Stimulated activated CD4-positive, alpha-beta T cell treated with anti-CD3 and anti-CD28 coated beads, Interleukin-1b, Interleukin-23, amount 100 ng/mL, for 48 hours (primary cell): ENCODE measurements around the gene FXN.

Experiments
- DNase-seq: peaks from one replicate; pipeline ENCODE4 v3.0.0-alpha.2; 2020

The FXN gene

DNA sequence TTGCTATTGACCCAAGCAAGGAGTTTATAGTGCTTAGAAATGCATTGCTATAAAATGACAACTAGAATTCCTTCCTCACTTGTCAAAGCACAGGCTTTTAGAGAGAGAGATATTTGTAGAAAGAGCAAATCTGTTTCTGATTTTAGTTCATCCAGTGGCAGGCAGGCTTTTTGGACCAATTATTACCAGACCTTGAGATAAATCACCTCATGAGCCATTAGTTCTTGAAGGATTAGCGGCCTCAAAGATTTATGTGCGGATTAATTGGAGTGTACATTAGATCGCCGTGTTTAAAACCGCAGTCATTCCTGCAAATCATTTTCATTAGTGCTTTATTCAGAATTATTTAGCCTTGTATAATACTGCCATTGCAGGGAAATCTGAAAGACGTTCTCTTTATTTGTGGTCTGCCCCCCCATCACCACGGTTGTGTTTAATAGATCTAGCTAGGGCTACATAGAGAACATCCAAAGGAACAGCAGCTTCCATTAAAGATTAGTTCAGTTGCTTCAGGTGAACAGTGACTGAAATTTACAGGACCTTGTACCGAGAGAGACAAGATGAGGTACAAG, 109.7 kb downstream of the FXN start:
- no peak for DNase-seq

GRCh38 chr9:69147041-69147834, 111.7 kb downstream of the FXN start:
- DNase-seq: no peak

- no peak for DNase-seq
Measured at GRCh38 chr9:69149321-69149807, 113.8 kb downstream of the FXN start.
